Heart left ventricle (tissue), 13 donors: Measurements from ENCODE around the gene EYS.

Experiments
- POLR2A ChIP-seq, 2 donors: fragments of 450-650 bp; IDR thresholded peaks; one replicate each; pipeline ENCODE4 v1.6.1; 2017; ENCODE audit warnings: antibody characterized with exemption in 2 of 2, mild to moderate bottlenecking in 2 of 2, moderate library complexity in 2 of 2
- TF ChIP-seq, protein P1 (sequence below), 12 donors: fragments of 200-600 bp; sonication (generic) in 4 of 12; IDR thresholded peaks; one replicate each; pipeline versions ENCODE4 v1.5.0 to v1.8.0; 2018 to 2022; ENCODE audit warnings: antibody characterized with exemption in 12 of 12, mild to moderate bottlenecking in 5 of 12
- donor health status: ischemic (EF 13 %, LVEDD 7.1; RV severe dilation, severe dysfunction).
- donor health status: DM: no; HTN: yes; CAD: no.
- donor health status: DM: no; HTN: no; CAD: no.
- donor health status: ischemic (EF 25% LVEDD 6.9; RV normal size, moderate dysfunction).
- donor health status: ischemic (EF 25% LVEDD 5.7; RV mildly dilated, moderate dysfunction).
- donor health status: ischemic (EF 35%, LVEDD 5.7; RV mildly dilated, moderate dysfunction).
- donor health status: nonischemic (EF 11% LVEDD 7.7; RV severe dilation, severe dysfunction).
- donor health status: DM: yes; HTN: yes; CAD: no.
- donor health status: PGD.
- donor health status: ischemic (EF 29% LVEDD 5.4; RV normal size, mild dysfunction).
- donor health status: nonischemic (EF 23%, LVEDD 6.1; RV moderate dilation, normal function).

DNA sequence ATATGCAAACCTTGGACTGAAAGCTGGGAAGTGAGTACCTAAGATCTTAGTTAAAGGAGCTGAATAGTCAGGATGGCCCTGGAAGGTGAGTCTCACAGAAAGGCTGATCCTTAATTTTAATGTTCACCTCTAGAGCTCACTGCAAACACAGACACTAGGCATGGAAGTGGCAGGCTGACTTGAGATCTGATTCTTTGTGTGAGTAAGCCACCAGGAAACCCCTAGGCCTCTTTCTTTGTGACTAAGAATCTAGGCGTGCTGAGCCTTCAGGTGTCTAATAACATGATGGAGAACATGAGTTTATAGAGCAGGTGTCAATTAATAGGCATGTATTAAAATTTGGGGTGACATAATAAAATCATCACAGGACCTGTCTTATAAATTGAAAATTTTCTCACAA, 642.2 kb downstream of the EYS start:
- TF ChIP-seq, protein P1, sequence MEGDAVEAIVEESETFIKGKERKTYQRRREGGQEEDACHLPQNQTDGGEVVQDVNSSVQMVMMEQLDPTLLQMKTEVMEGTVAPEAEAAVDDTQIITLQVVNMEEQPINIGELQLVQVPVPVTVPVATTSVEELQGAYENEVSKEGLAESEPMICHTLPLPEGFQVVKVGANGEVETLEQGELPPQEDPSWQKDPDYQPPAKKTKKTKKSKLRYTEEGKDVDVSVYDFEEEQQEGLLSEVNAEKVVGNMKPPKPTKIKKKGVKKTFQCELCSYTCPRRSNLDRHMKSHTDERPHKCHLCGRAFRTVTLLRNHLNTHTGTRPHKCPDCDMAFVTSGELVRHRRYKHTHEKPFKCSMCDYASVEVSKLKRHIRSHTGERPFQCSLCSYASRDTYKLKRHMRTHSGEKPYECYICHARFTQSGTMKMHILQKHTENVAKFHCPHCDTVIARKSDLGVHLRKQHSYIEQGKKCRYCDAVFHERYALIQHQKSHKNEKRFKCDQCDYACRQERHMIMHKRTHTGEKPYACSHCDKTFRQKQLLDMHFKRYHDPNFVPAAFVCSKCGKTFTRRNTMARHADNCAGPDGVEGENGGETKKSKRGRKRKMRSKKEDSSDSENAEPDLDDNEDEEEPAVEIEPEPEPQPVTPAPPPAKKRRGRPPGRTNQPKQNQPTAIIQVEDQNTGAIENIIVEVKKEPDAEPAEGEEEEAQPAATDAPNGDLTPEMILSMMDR (IDR thresholded peaks at IDR 0.05) = no peak
- TF ChIP-seq POLR2A (IDR thresholded peaks at IDR 0.05) = no peak
